ENCODE results near the gene XAF1.

DNA sequence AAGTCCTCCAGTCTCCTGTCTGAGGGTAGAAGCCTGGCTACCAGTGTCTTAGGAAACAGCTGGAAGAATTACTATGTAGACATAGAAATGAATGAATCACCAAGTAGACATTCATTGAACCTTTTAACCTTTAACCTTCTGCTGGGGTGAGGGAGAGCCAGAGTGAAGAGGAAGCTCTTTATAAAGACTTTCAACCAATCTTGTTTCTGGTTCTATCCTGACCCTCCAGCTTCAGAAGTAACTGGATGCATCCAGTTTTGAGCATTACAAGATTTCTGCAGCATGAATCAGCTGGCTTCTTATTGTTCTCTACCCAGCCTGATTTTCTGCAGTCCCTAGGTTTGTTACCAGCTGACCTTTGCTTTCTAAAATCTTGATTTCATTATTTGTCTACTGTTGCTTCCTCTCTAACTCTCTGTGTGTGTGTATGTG lies 67.2 kb downstream of the XAF1 start:
- TF ChIP-seq, protein P1, sequence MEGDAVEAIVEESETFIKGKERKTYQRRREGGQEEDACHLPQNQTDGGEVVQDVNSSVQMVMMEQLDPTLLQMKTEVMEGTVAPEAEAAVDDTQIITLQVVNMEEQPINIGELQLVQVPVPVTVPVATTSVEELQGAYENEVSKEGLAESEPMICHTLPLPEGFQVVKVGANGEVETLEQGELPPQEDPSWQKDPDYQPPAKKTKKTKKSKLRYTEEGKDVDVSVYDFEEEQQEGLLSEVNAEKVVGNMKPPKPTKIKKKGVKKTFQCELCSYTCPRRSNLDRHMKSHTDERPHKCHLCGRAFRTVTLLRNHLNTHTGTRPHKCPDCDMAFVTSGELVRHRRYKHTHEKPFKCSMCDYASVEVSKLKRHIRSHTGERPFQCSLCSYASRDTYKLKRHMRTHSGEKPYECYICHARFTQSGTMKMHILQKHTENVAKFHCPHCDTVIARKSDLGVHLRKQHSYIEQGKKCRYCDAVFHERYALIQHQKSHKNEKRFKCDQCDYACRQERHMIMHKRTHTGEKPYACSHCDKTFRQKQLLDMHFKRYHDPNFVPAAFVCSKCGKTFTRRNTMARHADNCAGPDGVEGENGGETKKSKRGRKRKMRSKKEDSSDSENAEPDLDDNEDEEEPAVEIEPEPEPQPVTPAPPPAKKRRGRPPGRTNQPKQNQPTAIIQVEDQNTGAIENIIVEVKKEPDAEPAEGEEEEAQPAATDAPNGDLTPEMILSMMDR (IDR thresholded peaks at IDR 0.05; ENCODE audit: low read length): no peak
- TF ChIP-seq EZH2phosphoT487 (IDR thresholded peaks at IDR 0.05; ENCODE audit: low read length) (no peak), EZH2 (optimal IDR thresholded peaks at IDR 0.05; ENCODE audit: low read depth, low read length) (no peak)

Measured in MM.1S (cell line).